Measurements from ENCODE around the gene RFX7.

Gene RFX7

DNA sequence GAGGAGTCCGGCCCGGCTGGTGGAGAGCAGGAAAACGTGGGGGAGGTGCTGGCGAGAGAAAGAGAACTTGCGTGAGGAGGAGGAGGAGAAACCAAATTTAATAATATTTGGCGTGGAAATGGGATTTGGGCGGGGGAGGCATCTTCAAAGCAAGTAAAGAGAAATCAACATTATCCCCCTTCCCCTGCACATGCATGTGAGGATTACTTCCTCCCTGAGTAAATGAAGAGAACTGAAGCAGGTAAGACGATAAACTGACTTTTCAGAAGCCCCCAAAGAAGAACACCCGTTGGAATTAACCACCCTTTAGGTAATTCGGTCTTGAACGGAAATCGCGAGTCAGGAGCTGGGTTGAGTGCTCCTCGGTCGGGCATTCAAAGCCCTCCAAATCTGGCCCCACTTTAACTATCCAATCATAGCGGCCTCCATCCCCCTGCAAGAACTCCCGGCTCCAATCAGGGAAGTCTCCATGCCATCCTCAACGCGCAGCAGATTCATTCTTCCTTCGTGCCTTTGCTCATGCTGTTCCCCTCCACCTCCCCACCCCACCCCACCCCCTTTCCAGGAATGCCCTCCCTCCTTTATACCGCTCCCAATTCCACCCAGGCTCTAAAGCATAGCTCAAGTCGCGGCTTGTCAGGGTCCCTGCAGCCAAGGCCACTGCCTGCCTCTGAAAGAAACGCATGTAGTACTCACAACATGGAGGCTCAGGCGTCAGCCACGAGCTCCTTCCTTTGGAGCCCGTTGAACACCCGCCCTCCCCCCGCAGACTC, 545 bp upstream of the RFX7 start:
- no peak for DNase-seq (ENCODE audit: low read depth)

- DNase-seq (ENCODE audit: low read depth) = peak; percentile 3
Measured at GRCh38 chr15:56242576-56243162, 1.0 kb downstream of the RFX7 start.

- DNase-seq (ENCODE audit: low read depth) = no peak
Measured at GRCh38 chr15:56241374-56242105, 2.1 kb downstream of the RFX7 start.

- DNase-seq (ENCODE audit: low read depth) = no peak
Measured at GRCh38 chr15:56240390-56240789, 3.3 kb downstream of the RFX7 start.

DNA sequence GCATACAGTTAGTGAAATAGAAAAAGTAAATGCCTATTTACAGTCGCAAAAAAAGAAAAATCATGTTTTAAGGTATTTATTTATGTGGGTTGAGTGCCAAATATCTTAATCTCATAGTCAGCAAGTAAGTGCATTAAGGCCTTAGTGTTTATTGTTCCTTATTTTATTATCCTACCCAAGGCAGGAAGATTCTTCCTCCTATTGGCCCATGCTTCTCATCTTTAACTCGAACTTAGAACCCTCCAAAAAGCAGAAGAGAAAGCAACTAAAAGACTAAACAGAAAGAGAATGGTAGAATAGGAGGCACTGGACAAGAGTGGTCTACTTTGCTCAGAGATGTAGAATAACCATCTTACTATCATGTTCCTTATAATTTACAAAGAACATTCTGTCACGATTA, 7.5 kb downstream of the RFX7 start:
- no peak for DNase-seq (ENCODE audit: low read depth)

DNA sequence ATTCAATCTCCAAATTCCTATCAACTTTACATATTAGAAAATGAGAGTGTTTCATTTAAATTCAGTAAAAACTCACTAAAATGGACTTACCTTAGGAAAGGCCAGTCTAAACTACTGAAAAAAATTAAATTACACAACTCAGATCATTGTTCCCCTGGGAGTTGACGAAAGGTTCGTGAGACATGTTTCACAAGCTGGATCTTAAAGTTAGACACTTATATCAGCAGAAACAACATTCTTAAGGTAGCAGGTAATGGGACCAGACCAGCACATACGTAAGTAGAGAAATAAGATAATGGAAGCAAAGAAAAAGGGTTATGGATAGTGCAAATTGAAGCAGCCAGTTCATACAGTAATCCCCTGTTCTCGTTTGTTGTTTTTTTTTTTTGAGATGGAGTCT, 8.9 kb downstream of the RFX7 start:
- DNase-seq (ENCODE audit: low read depth) = no peak

GRCh38 chr15:56233549-56233948, 10.1 kb downstream of the RFX7 start:
- no peak for DNase-seq (ENCODE audit: low read depth)

DNA sequence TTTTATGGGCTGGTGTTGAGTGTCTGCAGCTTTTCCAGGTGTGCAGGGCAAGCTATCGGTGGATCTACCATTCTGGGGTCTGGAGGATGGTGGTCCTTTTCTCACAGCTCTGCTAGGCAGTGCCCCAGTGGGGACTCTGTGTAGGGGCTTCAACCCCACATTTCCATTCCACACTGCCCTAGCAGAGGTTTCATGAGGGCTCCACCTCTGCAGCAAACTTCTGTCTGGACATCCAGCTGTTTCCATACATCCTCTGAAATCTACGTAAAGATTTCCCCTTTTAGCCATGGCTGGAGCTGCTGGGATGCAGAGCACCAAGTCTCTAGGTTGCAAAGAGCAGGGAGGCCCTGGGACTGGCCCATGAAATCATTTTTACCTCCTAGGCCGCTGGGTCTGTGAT, 11.6 kb downstream of the RFX7 start:
- no peak for DNase-seq (ENCODE audit: low read depth)

DNA sequence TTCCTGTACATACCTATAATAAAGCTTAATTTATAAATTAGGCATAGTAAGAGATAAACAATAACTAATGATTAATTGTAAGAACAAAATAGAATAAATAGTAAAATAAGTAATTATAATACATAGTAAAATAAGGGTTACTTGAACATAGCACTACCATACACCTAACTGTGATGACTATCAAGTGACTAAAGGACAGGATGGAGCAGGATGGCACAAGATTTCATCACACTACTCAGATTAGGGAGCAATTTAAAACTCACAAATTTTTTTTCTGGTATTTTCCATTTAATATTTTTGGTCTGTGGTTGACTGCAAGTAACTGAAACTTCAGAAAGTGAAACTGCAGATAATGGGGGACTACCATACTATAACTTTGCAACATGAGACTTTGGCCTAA, 14.8 kb downstream of the RFX7 start:
- DNase-seq (ENCODE audit: low read depth) = no peak

GRCh38 chr15:56228352-56228751, 15.3 kb downstream of the RFX7 start:
- DNase-seq (ENCODE audit: low read depth) = no peak

DNA sequence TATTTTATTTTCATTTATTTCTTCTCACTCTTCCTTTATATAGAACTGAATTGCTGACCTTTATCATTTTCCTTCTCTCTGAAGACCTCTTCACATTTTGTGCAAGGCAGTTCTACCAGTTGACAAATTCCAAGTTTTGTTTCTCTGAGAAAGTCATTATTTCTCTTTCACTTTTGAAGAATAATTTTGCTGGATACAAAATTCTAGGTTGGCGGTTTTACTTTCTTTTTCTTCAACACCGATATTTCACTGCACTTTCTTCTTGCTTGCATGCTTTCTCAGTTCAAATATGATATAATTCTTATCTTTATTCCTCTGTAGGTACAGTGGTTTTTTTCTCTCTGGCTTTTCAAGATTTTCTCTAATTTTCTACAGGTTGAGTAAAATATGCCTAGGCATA, 15.9 kb downstream of the RFX7 start:
- no peak for DNase-seq (ENCODE audit: low read depth)

DNA sequence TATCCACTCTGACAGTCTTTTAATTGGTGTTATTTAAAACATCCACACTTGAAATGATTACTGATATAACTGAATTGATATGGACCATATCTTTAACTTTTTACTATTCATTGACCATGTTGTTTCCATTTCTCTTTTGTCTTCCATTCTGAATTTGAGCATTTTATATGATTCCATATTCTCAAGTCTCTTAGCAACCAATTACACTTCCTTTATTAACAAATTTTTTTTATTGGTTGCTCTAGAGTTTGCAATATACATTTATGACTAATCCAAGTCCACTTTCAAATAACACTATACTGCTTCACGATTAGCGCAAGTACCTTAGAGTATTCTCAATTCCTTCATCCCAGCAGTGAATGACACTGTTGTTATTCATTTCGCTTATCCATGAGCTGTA, 16.4 kb downstream of the RFX7 start:
- DNase-seq (ENCODE audit: low read depth) = no peak

GRCh38 chr15:56225520-56225919, 18.2 kb downstream of the RFX7 start:
- DNase-seq (ENCODE audit: low read depth) = no peak

- no peak for DNase-seq (ENCODE audit: low read depth)
Measured at GRCh38 chr15:56222302-56222701, 21.4 kb downstream of the RFX7 start.

DNA sequence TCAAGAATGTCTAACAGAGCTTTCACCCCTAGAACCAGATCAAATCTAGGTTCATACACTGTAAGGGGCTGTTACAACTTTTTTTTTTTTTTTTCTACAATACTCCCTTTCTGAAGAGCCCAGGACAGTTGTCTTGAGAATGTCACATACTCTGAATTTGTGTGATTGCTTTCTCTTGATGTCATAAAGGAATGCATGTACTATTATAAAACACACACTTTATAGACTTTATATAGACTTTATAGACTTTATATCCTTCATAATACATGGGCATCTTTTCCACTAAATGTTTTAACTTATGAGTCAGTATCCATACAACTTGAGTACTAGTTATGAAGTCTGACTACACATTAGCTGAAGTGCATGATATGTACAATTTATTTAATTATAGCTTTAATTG, 26.3 kb downstream of the RFX7 start:
- DNase-seq (ENCODE audit: low read depth) = no peak

DNA sequence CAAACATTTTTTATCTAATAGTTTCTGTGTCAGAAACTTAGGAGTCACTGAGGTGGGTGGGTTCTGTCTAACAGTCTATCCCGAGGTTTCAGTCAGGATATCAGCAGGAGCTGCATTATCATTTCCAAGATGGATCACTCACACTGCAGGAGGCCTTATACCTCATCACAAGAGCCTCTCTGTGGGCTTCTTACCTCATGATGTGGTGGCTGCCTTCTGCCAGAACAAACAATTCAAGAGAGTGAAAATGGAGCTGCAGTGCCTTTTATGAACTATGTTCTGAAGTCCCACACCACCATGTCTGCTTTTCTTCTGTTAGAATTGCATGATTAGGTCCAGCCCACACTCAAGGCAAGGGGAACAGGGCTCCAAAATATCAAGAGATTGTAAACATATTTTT, 27.9 kb downstream of the RFX7 start:
- DNase-seq (ENCODE audit: low read depth) = no peak

GRCh38 chr15:56211960-56212550, 31.6 kb downstream of the RFX7 start:
- no peak for DNase-seq (ENCODE audit: low read depth)

DNA sequence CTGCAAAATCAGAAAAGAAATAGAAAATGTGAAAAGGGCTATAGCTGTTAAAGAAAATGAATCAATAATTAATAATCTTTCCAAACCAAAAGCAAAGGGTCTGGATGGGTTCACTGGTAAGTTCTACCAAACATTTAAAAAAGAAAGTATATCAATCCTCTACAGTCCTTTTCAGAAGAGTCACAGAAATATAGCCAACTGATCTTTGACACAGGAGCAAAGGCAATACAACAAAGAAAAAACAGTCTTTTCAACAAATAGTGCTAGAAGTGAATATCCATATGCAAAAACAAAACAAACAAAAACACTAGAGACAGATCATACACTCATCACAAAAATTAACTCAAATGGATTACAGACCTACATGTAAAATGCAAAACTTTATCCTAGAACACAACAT, 32.6 kb downstream of the RFX7 start:
- no peak for DNase-seq (ENCODE audit: low read depth)

DNA sequence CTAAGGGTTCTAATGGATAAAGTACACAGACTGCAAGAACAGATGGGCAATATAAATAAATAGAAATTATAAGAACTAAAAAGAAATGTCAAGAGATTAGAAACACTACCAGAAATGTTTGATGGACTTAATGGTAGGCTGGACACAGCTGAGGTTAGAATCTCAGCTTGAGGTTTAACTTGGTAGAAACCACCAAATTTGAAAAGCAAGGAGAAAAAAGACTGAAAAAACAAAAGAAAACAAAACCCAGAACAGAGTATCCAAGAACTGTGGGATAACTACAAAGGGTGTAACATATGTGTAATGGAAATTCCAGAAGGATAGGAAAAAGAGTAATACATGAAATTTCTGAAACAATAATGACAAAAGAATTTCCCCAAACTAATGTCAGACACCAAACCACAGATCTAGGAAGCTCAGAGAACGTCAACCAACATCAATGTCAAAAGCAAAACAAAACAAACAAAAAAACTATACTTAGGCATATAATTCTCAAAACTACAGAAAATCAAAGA, 35.0 kb downstream of the RFX7 start:
- no peak for DNase-seq (ENCODE audit: low read depth)

DNA sequence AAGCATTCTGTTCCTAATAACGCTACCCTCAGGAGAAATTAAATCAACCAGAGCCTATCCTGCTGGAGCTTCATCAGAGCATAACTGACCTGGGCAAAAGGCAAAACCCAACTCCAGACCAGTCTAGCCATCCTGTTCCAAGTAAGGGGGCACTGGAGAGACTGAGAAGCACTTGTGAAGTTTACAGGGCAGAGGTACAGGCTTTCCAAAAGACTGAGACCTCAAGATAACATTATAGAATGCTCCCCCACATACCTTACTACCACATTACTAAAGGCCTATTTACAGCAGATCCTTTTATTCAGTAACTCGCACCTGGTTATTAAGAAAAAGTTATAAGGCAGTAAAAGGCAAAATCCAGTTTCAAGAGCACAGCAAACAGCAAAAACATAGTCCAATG, 35.5 kb downstream of the RFX7 start:
- no peak for DNase-seq (ENCODE audit: low read depth)

DNA sequence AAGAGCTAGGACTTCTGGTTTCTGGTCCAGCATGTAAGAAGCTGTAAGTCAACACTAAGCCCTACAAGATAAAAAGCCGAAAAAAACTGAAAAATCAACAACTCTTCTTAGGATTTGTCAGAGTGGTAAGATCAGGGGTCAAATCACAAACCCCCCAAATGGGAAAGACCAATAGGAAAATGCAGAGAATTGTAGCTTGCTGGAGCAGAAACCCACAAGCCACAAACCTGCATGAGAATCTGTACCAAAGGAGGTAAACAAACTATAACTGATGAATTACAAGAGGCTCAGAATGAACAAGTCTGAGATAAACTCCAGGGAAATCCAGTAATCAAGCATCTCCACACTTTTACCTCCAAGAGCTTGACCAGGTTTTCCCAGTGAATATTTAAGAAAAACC, 36.0 kb downstream of the RFX7 start:
- DNase-seq (ENCODE audit: low read depth) = no peak

DNA sequence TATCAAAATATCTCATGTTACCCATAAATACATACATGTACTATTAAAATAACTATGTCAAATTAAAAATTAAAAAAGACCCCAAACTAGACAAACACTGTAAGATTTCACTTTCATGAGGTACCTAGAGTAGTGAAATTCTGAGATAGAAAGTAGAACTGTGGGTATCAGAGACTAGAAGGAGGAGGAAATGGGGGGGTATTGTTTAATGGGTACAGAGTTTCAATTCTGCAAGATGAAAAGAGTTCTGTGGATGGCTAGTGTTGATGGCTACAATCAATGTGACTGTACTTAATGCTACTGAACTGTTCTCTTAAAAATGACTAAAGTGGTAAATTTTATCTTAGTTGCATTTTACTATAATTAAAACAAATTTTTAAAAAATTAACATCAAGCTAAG, 36.6 kb downstream of the RFX7 start:
- DNase-seq (ENCODE audit: low read depth) = no peak

Data from stimulated activated CD4-positive, alpha-beta T cell treated with anti-CD3 and anti-CD28 coated beads, Interleukin-2, amount 100 ng/mL, for 4 hours (primary cell).